DMS 273 treated with DMSO at 0.1 percent for 48 hours (cell line): ENCODE measurements around the gene ABHD5.

Experiments used
- DNase-seq: peaks from one replicate; lab custom pipeline; 2025; lab: John Stamatoyannopoulos, UW

The ABHD5 gene

DNA sequence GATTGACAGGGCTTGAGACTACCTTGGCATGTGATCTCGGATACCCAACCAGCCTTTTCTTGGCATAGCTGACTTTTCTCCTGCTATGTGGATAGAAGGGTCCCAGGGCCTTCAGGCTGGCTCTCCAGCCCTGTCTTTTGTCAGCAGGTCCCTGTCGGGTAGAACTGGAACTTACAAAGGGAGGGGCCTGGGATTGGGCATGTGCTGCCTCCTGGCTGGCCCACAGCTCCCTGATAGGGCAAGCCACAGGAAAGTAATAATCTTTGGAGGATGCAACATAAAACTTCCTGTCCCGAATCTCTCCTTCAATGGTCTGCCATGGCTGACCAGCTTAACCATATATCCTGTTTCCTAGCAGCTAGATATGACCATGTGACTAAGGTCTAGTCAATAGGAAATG, 89.1 kb downstream of the ABHD5 start:
- no peak for DNase-seq

DNA sequence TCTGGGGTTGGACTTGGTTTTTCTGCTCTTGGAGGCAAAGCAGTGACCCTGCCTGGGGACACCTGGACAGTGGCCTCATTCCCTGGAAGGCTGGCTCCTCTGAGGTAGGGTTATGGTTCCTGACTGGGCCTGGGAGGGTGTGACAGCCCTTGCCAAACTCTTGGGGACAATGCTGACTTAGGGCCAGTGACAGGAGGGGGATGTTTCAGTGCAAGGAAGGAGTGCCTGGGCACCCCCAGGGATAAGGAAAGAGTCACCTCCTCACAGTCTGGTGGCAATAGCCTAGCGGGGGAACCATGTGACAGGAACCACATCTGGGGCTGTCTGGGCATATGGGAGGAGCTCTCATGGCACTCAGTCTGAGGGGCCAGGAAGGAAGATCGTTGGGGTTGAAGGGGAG, 91.8 kb downstream of the ABHD5 start:
- DNase-seq, result no peak
